Measurements from ENCODE around the gene IQCB1. TPM values are rescaled to one million over a fixed set of nuclear protein-coding genes. Genes with fewer than 3 reads are reported as not detected.

The IQCB1 gene
- total RNA-seq, 1 experiment from 2014 or later, result 20.1 TPM

DNA sequence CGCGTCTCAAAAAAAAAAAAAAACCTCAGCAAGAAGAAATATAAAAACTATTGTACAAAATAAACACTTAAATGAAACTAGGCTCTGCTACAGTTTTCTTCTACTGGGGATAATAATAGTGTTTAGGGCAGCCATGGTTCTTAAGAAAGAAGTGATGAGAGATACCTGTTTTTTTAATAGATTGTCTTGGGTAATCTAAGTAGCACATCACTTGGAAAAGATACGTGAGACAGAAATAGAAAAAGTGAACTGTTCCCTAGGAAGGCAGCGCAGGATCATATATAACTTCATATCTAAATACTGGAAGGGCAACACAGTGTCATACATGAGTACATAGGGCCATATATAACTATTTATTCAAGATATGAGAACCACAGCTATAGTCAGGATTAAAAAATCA, 97.2 kb downstream of the IQCB1 start:
- ATAC-seq, result no peak
- intact Hi-C loops (cut with micrococcal nuclease; ENCODE audit: unreplicated experiment) (no loop called here), in situ Hi-C loops (cut with HindIII; ENCODE audit: low pct_unique_long_range_greater_than_20kb, low sequenced_read_pairs) (no loop called here)
- Histone ChIP-seq H3K4me3 (ENCODE audit: low read depth in 2 of 2, low read length in 2 of 2) (no peak overlapping the region), H3K27ac (ENCODE audit: low read length) (no peak overlapping the region), H3K4me1 (ENCODE audit: control insufficient read depth, insufficient read depth, low read length) (no peaks in the 10 kb centered on the region), H3K27me3 (ENCODE audit: control insufficient read depth, insufficient read depth, low read length) (no peaks in the 10 kb centered on the region), H3K9me3 (ENCODE audit: control insufficient read depth, insufficient read depth, low read depth, low read length) (no peaks in the 10 kb centered on the region), H3K36me3 (ENCODE audit: control insufficient read depth, insufficient read depth, low read length) (no peaks in the 10 kb centered on the region)
- CTCF ChIA-PET, result interaction anchor here (0.6 kb wide), 1 partner anchor 632 kb away, joined by 3 read pairs; no protein-coding TSS in a partner anchor
- TF ChIP-seq, protein P1, sequence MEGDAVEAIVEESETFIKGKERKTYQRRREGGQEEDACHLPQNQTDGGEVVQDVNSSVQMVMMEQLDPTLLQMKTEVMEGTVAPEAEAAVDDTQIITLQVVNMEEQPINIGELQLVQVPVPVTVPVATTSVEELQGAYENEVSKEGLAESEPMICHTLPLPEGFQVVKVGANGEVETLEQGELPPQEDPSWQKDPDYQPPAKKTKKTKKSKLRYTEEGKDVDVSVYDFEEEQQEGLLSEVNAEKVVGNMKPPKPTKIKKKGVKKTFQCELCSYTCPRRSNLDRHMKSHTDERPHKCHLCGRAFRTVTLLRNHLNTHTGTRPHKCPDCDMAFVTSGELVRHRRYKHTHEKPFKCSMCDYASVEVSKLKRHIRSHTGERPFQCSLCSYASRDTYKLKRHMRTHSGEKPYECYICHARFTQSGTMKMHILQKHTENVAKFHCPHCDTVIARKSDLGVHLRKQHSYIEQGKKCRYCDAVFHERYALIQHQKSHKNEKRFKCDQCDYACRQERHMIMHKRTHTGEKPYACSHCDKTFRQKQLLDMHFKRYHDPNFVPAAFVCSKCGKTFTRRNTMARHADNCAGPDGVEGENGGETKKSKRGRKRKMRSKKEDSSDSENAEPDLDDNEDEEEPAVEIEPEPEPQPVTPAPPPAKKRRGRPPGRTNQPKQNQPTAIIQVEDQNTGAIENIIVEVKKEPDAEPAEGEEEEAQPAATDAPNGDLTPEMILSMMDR (IDR thresholded peaks at IDR 0.05), result no peak
- TF ChIP-seq TCF7L2 (IDR thresholded peaks at IDR 0.05; ENCODE audit: low read depth, low read length), result no peak
- POLR2A ChIA-PET, result no interaction called here
- no TSS peak for BruUV-seq (replicated peaks)
- DNase-seq (ENCODE audit: low read depth, low spot score), result no peak

DNA sequence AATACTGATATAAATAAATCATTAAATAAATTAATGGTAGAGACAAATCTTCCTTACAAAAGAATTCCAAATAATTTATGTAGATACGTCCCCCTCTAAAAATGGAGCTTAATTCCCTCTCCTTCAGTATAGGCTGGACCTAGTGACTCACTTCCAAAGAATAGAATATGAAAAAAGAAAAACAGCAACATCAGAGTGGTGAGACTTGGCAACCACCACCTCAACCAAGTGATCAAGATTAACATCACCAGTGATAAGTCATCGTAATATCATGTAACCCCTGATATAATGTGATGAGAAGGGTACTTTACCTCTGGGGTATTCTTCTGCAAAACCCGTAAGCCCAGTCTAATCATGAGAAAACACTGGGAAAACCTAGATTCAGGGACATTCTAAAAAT, 98.7 kb downstream of the IQCB1 start:
- no TSS peak for BruUV-seq (replicated peaks)
- no peaks in the 10 kb centered on the region for H3K9me3 ChIP-seq (ENCODE audit: control insufficient read depth, insufficient read depth, low read depth, low read length)
- DNase-seq (ENCODE audit: low read depth, low spot score), result no peak
- ATAC-seq, result no peak
- no peak overlapping the region for H3K27ac ChIP-seq (ENCODE audit: low read length)
- in situ Hi-C loops (cut with HindIII; ENCODE audit: low pct_unique_long_range_greater_than_20kb, low sequenced_read_pairs), result no loop called here
- no peaks in the 10 kb centered on the region for H3K36me3 ChIP-seq (ENCODE audit: control insufficient read depth, insufficient read depth, low read length)
- no peaks in the 10 kb centered on the region for H3K4me1 ChIP-seq (ENCODE audit: control insufficient read depth, insufficient read depth, low read length)
- ChIA-PET POLR2A (no interaction called here), CTCF (interaction anchor here (0.5 kb wide), 1 partner anchor 9 kb away, joined by 6 read pairs; no protein-coding TSS in a partner anchor)
- TF ChIP-seq, protein P2, sequence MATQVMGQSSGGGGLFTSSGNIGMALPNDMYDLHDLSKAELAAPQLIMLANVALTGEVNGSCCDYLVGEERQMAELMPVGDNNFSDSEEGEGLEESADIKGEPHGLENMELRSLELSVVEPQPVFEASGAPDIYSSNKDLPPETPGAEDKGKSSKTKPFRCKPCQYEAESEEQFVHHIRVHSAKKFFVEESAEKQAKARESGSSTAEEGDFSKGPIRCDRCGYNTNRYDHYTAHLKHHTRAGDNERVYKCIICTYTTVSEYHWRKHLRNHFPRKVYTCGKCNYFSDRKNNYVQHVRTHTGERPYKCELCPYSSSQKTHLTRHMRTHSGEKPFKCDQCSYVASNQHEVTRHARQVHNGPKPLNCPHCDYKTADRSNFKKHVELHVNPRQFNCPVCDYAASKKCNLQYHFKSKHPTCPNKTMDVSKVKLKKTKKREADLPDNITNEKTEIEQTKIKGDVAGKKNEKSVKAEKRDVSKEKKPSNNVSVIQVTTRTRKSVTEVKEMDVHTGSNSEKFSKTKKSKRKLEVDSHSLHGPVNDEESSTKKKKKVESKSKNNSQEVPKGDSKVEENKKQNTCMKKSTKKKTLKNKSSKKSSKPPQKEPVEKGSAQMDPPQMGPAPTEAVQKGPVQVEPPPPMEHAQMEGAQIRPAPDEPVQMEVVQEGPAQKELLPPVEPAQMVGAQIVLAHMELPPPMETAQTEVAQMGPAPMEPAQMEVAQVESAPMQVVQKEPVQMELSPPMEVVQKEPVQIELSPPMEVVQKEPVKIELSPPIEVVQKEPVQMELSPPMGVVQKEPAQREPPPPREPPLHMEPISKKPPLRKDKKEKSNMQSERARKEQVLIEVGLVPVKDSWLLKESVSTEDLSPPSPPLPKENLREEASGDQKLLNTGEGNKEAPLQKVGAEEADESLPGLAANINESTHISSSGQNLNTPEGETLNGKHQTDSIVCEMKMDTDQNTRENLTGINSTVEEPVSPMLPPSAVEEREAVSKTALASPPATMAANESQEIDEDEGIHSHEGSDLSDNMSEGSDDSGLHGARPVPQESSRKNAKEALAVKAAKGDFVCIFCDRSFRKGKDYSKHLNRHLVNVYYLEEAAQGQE (IDR thresholded peaks at IDR 0.05; ENCODE audit: insufficient read depth in 1 of 2, low read depth in 2 of 2, low read length in 1 of 2), result no peak
- TF ChIP-seq SIN3A (IDR thresholded peaks at IDR 0.05; ENCODE audit: borderline replicate concordance, insufficient read depth, low read depth, low read length) (no peak), TCF7L2 (IDR thresholded peaks at IDR 0.05; ENCODE audit: low read depth, low read length) (no peak), POLR2AphosphoS5 (IDR thresholded peaks at IDR 0.05; ENCODE audit: low read depth, low read length) (no peak)
- TF ChIP-seq, protein P1 (IDR thresholded peaks at IDR 0.05), result no peak
- H3K27me3 ChIP-seq (ENCODE audit: control insufficient read depth, insufficient read depth, low read length), result no peaks in the 10 kb centered on the region
- H3K4me3 ChIP-seq (ENCODE audit: low read depth in 2 of 2, low read length in 2 of 2), result no peak overlapping the region
- intact Hi-C loops (cut with micrococcal nuclease; ENCODE audit: unreplicated experiment), result no loop called here
